Liver (tissue), 9 donors: Measurements from ENCODE around the gene EIF4E. TPM values are rescaled to one million over a fixed set of nuclear protein-coding genes. Genes with fewer than 3 reads are reported as not detected.
"Not testable (repeated sequence)": the region's sequence is repeated elsewhere in the genome, so short reads cannot be mapped to it uniquely, and the experiment has no call there.

Source experiments
- DNase-seq: peaks from one replicate; pipeline ENCODE4 v3.0.0-alpha.2; 2017; ENCODE audit warnings: low spot score
- H3K27ac ChIP-seq, 2 donors: one replicate each; pipeline ENCODE4 v1.7.0; 2013; ENCODE audit warnings: inconsistent platforms in 2 of 2, low read length in 2 of 2, control low read depth in 1 of 2, low read depth in 1 of 2, mild to moderate bottlenecking in 1 of 2
- H3K27me3 ChIP-seq, 4 donors: one replicate each; pipeline versions ENCODE4 v1.6.1 to v1.7.0; 2013; ENCODE audit warnings: low read length in 3 of 4, inconsistent platforms in 1 of 4, mild to moderate bottlenecking in 1 of 4, moderate library complexity in 1 of 4; ENCODE audit not compliant: control insufficient read depth in 4 of 4, insufficient read depth in 4 of 4
- H3K36me3 ChIP-seq, 4 donors: one replicate each; pipeline versions ENCODE4 v1.6.1 to v1.7.0; 2013; ENCODE audit warnings: low read length in 3 of 4, mild to moderate bottlenecking in 3 of 4, low read depth in 1 of 4, moderate library complexity in 1 of 4; ENCODE audit not compliant: control insufficient read depth in 4 of 4, insufficient read depth in 3 of 4
- H3K4me1 ChIP-seq, 4 donors: one replicate each; pipeline versions ENCODE4 v1.6.1 to v1.7.0; 2013; ENCODE audit warnings: low read length in 3 of 4, mild to moderate bottlenecking in 3 of 4, moderate library complexity in 1 of 4; ENCODE audit not compliant: control insufficient read depth in 4 of 4, insufficient read depth in 4 of 4
- H3K4me3 ChIP-seq, 3 donors: one replicate each; pipeline versions ENCODE4 v1.6.1 to v1.7.0; 2013; ENCODE audit warnings: low read length in 3 of 3, control low read depth in 1 of 3, low read depth in 1 of 3, mild to moderate bottlenecking in 1 of 3
- H3K9ac ChIP-seq, 2 donors: one replicate each; pipeline ENCODE4 v1.7.0; 2013; ENCODE audit warnings: low read length in 2 of 2, mild to moderate bottlenecking in 2 of 2, moderate library complexity in 2 of 2, control low read depth in 1 of 2, low read depth in 1 of 2
- H3K9me3 ChIP-seq, 4 donors: one replicate each; pipeline versions ENCODE4 v1.6.1 to v1.7.0; 2013; ENCODE audit warnings: low read length in 3 of 4; ENCODE audit not compliant: control insufficient read depth in 4 of 4
- EGR1 ChIP-seq, 2 donors: IDR thresholded peaks; 2 replicates each; pipeline ENCODE4 v1.6.1; 2016 to 2018; ENCODE audit warnings: antibody characterized with exemption in 2 of 2, low read depth in 2 of 2
- FOXA1 ChIP-seq: IDR thresholded peaks from 2 replicates; pipeline ENCODE4 v1.6.1; 2016; ENCODE audit warnings: antibody characterized with exemption
- FOXA2 ChIP-seq: IDR thresholded peaks from 2 replicates; pipeline ENCODE4 v1.6.1; 2016; ENCODE audit warnings: antibody characterized with exemption
- HNF4A ChIP-seq, 2 donors: conservative IDR thresholded peaks; 2 replicates each; pipeline ENCODE4 v1.6.1; 2016; ENCODE audit warnings: antibody characterized with exemption in 2 of 2, mild to moderate bottlenecking in 2 of 2
- HNF4G ChIP-seq: IDR thresholded peaks from 2 replicates; pipeline ENCODE4 v1.6.1; 2016; ENCODE audit warnings: antibody characterized with exemption
- JUND ChIP-seq, 2 donors: IDR thresholded peaks; 2 replicates each; pipeline ENCODE4 v1.6.1; 2016; ENCODE audit warnings: antibody characterized with exemption in 2 of 2
- RAD21 ChIP-seq, 2 donors: IDR thresholded peaks; 2 replicates each; pipeline ENCODE4 v1.6.1; 2016; ENCODE audit warnings: antibody characterized with exemption in 2 of 2, mild to moderate bottlenecking in 2 of 2
- RXRA ChIP-seq, 2 donors: IDR thresholded peaks; 2 replicates each; pipeline ENCODE4 v1.6.1; 2017 to 2018; ENCODE audit warnings: antibody characterized with exemption in 2 of 2, mild to moderate bottlenecking in 1 of 2
- SP1 ChIP-seq: IDR thresholded peaks from 2 replicates; pipeline ENCODE4 v1.6.1; 2018; ENCODE audit warnings: antibody characterized with exemption, mild to moderate bottlenecking
- YY1 ChIP-seq: IDR thresholded peaks from 2 replicates; pipeline ENCODE4 v1.6.1; 2016; ENCODE audit warnings: antibody characterized with exemption, mild to moderate bottlenecking
- WGBS: extraction: QIAGEN DNeasy Blood & Tissue Kit; methylation state at CpG from one replicate; pipeline ENCODE4 v1.1.7; 2013; 5-methylcytosine and 5-hydroxymethylcytosine counted together
- polyA plus RNA-seq, 2 donors: library from polyadenylated mRNA; stranded (reverse) in 1 of 2; unstranded in 1 of 2; fragments of 200-250 nt in 1 of 2; fragments of >200 nt in 1 of 2; fragmentation: Nextera tagmentation in 1 of 2; extraction: Ambion mirVana in 1 of 2; gene quantifications; one replicate each; pipeline versions ENCODE4 v1.2.1 to v1.2.3, GENCODE V29; 2013 to 2015
- total RNA-seq, 2 donors: library from RNA; depleted of rRNA; stranded (reverse); fragments of >200 nt; gene quantifications; one replicate each; pipeline ENCODE4 v1.2.3, GENCODE V29; 2014
- TF ChIP-seq, protein P1 (sequence below): IDR thresholded peaks from 2 replicates; pipeline ENCODE4 v1.6.1; 2016; ENCODE audit warnings: antibody characterized with exemption
- TF ChIP-seq, protein P2 (sequence below): IDR thresholded peaks from 2 replicates; pipeline ENCODE4 v1.6.1; 2016; ENCODE audit warnings: antibody characterized with exemption
- TF ChIP-seq, protein P3 (sequence below): IDR thresholded peaks from 2 replicates; pipeline ENCODE4 v1.6.1; 2016; ENCODE audit warnings: antibody characterized with exemption, mild to moderate bottlenecking
- TF ChIP-seq, protein P4 (sequence below): fragments of 150-350 bp; IDR thresholded peaks from 2 replicates; pipeline ENCODE4 v1.5.1; 2017; ENCODE audit warnings: improper control_type of control experiment, low read depth, low read length; ENCODE audit not compliant: missing input control
- TF ChIP-seq, protein P5 (sequence below): IDR thresholded peaks from 2 replicates; pipeline ENCODE4 v1.6.1; 2016; ENCODE audit warnings: antibody characterized with exemption
- donor health status: healthy.
- donor health status: healthy.
- donor health status: healthy.
- donor health status: healthy.
- donor health status: healthy.

The EIF4E gene
- total and polyA plus RNA-seq, 4 donors: 32.0 to 64.6 (median 52.2) TPM

DNA sequence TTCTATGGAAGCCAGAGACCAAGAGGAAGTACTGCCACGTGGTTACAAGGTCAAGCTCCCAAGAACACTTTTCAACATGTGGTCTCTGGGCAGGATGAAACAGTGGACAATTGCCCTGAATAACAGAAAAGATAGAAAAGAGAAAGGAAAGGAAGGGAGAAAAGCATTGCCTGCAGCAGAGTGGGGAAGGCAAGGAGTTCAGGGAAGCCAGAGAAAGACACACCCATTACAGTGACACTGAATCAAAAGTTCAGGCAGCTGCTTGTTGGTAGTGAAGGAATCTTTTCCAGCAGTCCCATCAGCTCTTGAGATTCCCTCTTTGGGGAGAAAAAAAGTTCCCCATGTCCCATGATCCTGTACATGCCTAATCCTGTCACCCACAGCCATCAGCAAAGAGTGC is 80.5 kb downstream of the EIF4E start:
- Histone ChIP-seq H3K4me3 (no peak overlapping the region), H3K9me3 (no peaks in the 10 kb centered on the region), H3K27ac (no peak overlapping the region), H3K4me1 (no peaks in the 10 kb centered on the region), H3K27me3 (peaks cover 0 to 8% (median 0%) of the 10 kb centered on the region in 4 donors), H3K9ac (no peak overlapping the region), H3K36me3 (no peaks in the 10 kb centered on the region)
- TF ChIP-seq, protein P1, sequence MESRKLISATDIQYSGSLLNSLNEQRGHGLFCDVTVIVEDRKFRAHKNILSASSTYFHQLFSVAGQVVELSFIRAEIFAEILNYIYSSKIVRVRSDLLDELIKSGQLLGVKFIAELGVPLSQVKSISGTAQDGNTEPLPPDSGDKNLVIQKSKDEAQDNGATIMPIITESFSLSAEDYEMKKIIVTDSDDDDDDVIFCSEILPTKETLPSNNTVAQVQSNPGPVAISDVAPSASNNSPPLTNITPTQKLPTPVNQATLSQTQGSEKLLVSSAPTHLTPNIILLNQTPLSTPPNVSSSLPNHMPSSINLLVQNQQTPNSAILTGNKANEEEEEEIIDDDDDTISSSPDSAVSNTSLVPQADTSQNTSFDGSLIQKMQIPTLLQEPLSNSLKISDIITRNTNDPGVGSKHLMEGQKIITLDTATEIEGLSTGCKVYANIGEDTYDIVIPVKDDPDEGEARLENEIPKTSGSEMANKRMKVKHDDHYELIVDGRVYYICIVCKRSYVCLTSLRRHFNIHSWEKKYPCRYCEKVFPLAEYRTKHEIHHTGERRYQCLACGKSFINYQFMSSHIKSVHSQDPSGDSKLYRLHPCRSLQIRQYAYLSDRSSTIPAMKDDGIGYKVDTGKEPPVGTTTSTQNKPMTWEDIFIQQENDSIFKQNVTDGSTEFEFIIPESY: no peak
- TF ChIP-seq EGR1 (IDR thresholded peaks at IDR 0.05; ENCODE audit: low read depth in 2 of 2) (no peak), FOXA1 (no peak), YY1 (no peak), HNF4A (conservative IDR thresholded peaks at IDR 0.05) (no peak), FOXA2 (no peak), JUND (IDR thresholded peaks at IDR 0.05) (no peak), RAD21 (IDR thresholded peaks at IDR 0.05) (no peak), HNF4G (no peak), RXRA (IDR thresholded peaks at IDR 0.05) (no peak), SP1 (no peak)
- TF ChIP-seq, protein P2, sequence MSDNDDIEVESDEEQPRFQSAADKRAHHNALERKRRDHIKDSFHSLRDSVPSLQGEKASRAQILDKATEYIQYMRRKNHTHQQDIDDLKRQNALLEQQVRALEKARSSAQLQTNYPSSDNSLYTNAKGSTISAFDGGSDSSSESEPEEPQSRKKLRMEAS: no peak
- TF ChIP-seq, protein P3, sequence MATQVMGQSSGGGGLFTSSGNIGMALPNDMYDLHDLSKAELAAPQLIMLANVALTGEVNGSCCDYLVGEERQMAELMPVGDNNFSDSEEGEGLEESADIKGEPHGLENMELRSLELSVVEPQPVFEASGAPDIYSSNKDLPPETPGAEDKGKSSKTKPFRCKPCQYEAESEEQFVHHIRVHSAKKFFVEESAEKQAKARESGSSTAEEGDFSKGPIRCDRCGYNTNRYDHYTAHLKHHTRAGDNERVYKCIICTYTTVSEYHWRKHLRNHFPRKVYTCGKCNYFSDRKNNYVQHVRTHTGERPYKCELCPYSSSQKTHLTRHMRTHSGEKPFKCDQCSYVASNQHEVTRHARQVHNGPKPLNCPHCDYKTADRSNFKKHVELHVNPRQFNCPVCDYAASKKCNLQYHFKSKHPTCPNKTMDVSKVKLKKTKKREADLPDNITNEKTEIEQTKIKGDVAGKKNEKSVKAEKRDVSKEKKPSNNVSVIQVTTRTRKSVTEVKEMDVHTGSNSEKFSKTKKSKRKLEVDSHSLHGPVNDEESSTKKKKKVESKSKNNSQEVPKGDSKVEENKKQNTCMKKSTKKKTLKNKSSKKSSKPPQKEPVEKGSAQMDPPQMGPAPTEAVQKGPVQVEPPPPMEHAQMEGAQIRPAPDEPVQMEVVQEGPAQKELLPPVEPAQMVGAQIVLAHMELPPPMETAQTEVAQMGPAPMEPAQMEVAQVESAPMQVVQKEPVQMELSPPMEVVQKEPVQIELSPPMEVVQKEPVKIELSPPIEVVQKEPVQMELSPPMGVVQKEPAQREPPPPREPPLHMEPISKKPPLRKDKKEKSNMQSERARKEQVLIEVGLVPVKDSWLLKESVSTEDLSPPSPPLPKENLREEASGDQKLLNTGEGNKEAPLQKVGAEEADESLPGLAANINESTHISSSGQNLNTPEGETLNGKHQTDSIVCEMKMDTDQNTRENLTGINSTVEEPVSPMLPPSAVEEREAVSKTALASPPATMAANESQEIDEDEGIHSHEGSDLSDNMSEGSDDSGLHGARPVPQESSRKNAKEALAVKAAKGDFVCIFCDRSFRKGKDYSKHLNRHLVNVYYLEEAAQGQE: no peak
- TF ChIP-seq, protein P4, sequence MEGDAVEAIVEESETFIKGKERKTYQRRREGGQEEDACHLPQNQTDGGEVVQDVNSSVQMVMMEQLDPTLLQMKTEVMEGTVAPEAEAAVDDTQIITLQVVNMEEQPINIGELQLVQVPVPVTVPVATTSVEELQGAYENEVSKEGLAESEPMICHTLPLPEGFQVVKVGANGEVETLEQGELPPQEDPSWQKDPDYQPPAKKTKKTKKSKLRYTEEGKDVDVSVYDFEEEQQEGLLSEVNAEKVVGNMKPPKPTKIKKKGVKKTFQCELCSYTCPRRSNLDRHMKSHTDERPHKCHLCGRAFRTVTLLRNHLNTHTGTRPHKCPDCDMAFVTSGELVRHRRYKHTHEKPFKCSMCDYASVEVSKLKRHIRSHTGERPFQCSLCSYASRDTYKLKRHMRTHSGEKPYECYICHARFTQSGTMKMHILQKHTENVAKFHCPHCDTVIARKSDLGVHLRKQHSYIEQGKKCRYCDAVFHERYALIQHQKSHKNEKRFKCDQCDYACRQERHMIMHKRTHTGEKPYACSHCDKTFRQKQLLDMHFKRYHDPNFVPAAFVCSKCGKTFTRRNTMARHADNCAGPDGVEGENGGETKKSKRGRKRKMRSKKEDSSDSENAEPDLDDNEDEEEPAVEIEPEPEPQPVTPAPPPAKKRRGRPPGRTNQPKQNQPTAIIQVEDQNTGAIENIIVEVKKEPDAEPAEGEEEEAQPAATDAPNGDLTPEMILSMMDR: no peak
- TF ChIP-seq, protein P5, sequence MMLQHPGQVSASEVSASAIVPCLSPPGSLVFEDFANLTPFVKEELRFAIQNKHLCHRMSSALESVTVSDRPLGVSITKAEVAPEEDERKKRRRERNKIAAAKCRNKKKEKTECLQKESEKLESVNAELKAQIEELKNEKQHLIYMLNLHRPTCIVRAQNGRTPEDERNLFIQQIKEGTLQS: no peak
- DNase-seq: no peak
- 68% methylated on average over 1 of the region's 1 CpG for WGBS

DNA sequence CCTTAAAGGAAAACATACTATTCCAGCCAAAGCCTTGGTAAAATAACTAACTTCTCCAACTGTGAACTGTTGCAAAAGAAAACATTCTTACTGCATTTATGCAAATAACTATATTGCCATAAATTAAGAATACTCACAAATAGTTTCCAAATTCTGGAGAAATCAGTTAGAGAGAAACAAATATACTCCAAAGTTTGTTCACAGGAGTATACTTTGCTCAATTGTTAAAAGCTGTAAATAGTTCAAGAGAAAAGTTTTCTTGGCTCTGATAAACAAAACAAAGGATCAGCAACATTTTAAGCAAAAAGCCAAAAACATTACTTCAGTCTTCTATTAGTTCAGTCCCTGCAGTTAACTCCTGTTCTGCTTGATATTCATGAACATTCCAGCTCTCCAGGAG is 83.0 kb downstream of the EIF4E start:
- Histone ChIP-seq H3K4me1 (no peaks in the 10 kb centered on the region), H3K4me3 (no peak overlapping the region), H3K27ac (no peak overlapping the region), H3K36me3 (no peaks in the 10 kb centered on the region), H3K9me3 (no peaks in the 10 kb centered on the region), H3K27me3 (no peaks in the 10 kb centered on the region), H3K9ac (no peak overlapping the region)
- DNase-seq: no peak
- TF ChIP-seq, protein P5: no peak
- TF ChIP-seq, protein P1: no peak
- TF ChIP-seq RXRA (IDR thresholded peaks at IDR 0.05) (no peak), JUND (IDR thresholded peaks at IDR 0.05) (no peak), HNF4G (no peak), RAD21 (IDR thresholded peaks at IDR 0.05) (no peak), EGR1 (IDR thresholded peaks at IDR 0.05; ENCODE audit: low read depth in 2 of 2) (no peak)

DNA sequence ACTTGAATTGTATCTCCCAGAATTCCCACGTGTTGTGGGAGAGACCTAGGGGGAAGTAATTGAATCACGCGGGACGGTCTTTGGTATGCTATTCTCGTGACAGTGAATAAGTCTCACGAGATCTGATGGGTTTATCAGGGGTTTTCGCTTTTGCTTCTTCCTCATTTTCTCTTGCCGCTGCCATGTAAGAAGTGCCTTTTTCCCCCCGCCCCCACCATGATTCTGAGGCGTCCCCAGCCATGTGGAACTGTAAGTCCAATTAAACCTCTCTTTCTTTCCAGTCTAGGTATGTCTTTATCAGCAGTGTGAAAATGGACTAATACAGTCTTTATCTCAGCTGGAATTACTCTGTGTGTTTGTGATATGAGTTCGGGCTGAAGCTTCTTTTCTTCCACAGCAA is 86.0 kb downstream of the EIF4E start:
- H3K27ac ChIP-seq, H3K4me3 ChIP-seq, H3K9me3 ChIP-seq, H3K4me1 ChIP-seq, DNase-seq, H3K36me3 ChIP-seq, H3K9ac ChIP-seq, H3K27me3 ChIP-seq: not testable (repeated sequence)
- 88% methylated on average over 11 of the region's 11 CpGs for WGBS
